ENCODE results near the gene TRIM3.

GRCh38 chr11:6458352-6459098 lies 15.2 kb downstream of the TRIM3 start:
- no peak for TF ChIP-seq CTCF (IDR thresholded peaks at IDR 0.05)
- TF ChIP-seq POLR2A (IDR thresholded peaks at IDR 0.05): no peak
